Astrocyte of the cerebellum (primary cell): Measurements from ENCODE around the gene MTIF3.

ENCODE experiments used
- DNase-seq: peaks from one replicate; pipeline ENCODE4 v3.0.0-alpha.2; 2011; ENCODE audit warnings: low read depth
- H3K4me3 ChIP-seq: 2 replicates; pipeline ENCODE4 v1.5.1; 2011; ENCODE audit warnings: mild to moderate bottlenecking, low read depth, low read length, moderate library complexity
- in situ Hi-C: cut with HindIII; loops from 2 replicates; pipeline ENCODE4 v1.10.0; 2017; ENCODE audit warnings: low sequenced_read_pairs
- TF ChIP-seq, protein P1 (sequence below): IDR thresholded peaks from 2 replicates; pipeline ENCODE4 v1.5.1; 2012; ENCODE audit warnings: low read length, low read depth, moderate library complexity, mild to moderate bottlenecking; ENCODE audit errors: missing control alignments

Gene MTIF3

DNA sequence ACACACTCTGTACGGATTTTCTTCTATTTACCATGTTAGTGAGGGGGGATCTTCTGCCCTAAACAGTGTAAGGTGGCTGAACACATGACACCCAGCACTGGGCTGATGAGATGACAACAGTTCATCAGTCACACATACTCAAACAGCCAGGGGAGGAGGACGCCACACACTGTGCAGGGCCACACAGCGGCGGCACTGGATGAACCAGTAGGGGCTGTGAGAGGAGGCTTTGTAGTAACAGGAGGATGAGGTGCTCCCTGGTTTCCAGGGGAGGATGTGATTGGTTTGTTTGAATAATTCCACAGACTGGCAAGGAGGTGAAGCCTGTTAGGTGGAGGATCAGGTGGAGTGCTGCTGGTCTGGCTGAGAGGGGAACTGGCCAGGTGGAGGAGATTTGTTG, 42.3 kb downstream of the MTIF3 start:
- H3K4me3 ChIP-seq, result no peak overlapping the region
- no peak for DNase-seq
- in situ Hi-C loops, result no loop called here
- TF ChIP-seq, protein P1, sequence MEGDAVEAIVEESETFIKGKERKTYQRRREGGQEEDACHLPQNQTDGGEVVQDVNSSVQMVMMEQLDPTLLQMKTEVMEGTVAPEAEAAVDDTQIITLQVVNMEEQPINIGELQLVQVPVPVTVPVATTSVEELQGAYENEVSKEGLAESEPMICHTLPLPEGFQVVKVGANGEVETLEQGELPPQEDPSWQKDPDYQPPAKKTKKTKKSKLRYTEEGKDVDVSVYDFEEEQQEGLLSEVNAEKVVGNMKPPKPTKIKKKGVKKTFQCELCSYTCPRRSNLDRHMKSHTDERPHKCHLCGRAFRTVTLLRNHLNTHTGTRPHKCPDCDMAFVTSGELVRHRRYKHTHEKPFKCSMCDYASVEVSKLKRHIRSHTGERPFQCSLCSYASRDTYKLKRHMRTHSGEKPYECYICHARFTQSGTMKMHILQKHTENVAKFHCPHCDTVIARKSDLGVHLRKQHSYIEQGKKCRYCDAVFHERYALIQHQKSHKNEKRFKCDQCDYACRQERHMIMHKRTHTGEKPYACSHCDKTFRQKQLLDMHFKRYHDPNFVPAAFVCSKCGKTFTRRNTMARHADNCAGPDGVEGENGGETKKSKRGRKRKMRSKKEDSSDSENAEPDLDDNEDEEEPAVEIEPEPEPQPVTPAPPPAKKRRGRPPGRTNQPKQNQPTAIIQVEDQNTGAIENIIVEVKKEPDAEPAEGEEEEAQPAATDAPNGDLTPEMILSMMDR, result no peak

DNA sequence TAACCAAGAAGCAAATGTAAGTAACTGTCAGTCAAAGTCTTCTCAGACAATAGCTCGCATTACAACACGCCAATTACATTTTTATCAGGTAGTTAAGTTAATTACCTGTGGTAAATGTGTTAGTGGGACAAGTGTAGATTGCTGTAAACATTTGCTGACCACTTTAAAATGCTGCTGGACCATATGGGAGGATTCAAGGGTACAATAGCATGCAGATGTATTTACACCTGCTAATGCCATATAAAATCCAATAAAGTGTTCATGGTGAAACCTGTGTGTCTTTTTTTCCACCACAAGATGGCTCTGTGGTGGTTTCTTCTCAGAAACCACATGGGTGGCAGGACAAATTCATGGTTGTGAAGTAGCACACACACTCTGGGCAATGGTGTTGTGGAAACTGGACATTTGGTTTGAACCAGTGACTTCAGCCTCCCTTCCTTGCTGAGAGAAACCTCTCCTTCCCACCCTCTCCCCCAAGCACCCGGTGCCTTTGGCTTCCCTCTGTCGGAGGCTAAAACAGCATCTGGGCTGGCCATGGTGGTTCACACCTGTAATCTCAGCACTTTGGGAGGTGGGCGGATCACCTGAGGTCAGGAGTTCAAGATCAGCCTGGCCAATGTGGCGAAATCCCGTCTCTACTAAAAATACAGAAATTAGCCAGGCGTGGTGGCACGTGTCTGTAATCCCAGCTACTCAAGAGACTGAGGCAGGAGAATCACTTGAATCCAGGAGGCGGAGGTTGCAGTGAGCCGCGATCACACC, 44.0 kb downstream of the MTIF3 start:
- H3K4me3 ChIP-seq, result no peak overlapping the region
- in situ Hi-C loops, result no loop called here
- TF ChIP-seq, protein P1, result peak; percentile 58
- no peak for DNase-seq

GRCh38 chr13:27405546-27406134, 44.7 kb downstream of the MTIF3 start:
- TF ChIP-seq, protein P1, result no peak
- H3K4me3 ChIP-seq, result no peak overlapping the region
- DNase-seq, result no peak
- in situ Hi-C loops, result no loop called here

DNA sequence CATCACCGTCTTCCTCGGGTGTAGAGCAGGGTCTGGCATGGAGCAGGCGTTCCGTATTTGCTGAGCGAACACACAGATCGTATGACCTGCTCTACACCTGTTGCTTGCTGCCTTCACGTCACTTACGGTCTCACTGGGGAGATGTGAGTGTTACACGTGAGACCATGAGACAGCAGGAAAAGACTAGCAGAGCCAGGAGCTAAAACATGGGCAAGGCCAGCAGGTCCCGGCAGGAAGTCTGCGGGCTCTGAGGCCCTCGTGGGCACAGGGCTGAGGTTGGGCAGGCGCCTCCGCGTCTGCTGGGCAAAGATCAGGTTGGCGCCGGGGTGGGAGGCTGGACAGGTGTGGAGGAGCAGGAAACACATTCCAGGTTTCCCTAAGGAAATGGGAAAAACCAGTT, 45.7 kb downstream of the MTIF3 start:
- TF ChIP-seq, protein P1, result no peak
- H3K4me3 ChIP-seq, result no peak overlapping the region
- DNase-seq, result no peak
- in situ Hi-C loops, result no loop called here

DNA sequence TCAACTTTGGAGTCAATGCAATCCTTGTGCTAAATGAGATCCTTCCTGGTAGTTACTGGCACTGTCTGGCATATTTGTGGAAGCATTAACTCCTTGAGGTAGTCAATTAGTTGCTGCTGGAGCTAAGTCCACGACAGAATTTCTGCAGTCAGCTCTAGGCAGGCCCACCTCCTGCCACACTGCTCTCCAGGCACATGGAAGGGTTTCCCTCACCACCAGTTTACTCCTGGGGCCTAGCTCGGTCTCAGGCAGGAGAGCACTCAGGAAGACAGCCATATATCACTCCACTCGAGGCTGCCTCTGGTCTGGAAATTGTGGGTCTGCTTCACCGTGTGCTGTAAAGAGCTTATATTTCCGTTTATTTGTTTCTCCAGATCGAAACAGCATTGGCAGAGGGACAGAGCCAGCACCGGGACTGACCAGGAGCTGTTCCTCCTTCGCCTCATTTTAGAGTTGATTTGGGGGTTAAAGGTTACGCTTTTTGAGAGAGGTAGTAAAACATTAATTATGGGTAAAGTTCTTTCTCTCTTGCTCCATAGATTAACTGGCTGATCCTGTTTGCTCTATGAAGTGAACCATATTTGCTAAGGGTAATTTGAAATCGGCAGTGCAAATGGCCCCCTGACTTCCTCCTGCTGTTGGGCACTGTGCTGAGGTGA, 46.5 kb downstream of the MTIF3 start:
- no peak overlapping the region for H3K4me3 ChIP-seq
- no peak for DNase-seq
- in situ Hi-C loops, result no loop called here
- TF ChIP-seq, protein P1, result no peak

- DNase-seq, result peak; percentile 59
- H3K4me3 ChIP-seq, result no peak overlapping the region
- in situ Hi-C loops, result no loop called here
- TF ChIP-seq, protein P1, result no peak
Measured at GRCh38 chr13:27403203-27403678, 47.1 kb downstream of the MTIF3 start.
